HEK293 (cell line): ENCODE results near the gene GPSM1.

ENCODE experiments used
- CTCF ChIP-seq: fragments of 450-650 bp; formaldehyde crosslinking; IDR thresholded peaks from 2 replicates; pipeline ENCODE4 v1.5.1; 2016; ENCODE audit warnings: missing biosample characterization, missing genetic modification characterization
- REST ChIP-seq: fragments of 450-650 bp; formaldehyde crosslinking; IDR thresholded peaks from 2 replicates; pipeline ENCODE4 v1.5.1; 2016; ENCODE audit warnings: missing biosample characterization, missing genetic modification characterization
- YY1 ChIP-seq: fragments of 450-650 bp; formaldehyde crosslinking; IDR thresholded peaks from 2 replicates; pipeline ENCODE4 v1.5.1; 2018; ENCODE audit warnings: missing biosample characterization, missing genetic modification characterization
- ZNF324 ChIP-seq: fragments of 450-650 bp; formaldehyde crosslinking; IDR thresholded peaks from 2 replicates; pipeline ENCODE4 v1.5.1; 2016; ENCODE audit warnings: missing biosample characterization, missing genetic modification characterization
- ZNF48 ChIP-seq: fragments of 450-650 bp; formaldehyde crosslinking; IDR thresholded peaks from 2 replicates; pipeline ENCODE4 v1.5.1; 2016; ENCODE audit warnings: missing biosample characterization, missing genetic modification characterization

GRCh38 chr9:136294437-136294836 is 32.9 kb upstream of the GPSM1 start:
- TF ChIP-seq CTCF (tag by site-specific recombination) (no peak), YY1 (tag by site-specific recombination) (no peak), ZNF48 (tag by site-specific recombination) (no peak), ZNF324 (tag by site-specific recombination) (no peak), REST (no peak)
